Fibroblast of villous mesenchyme (primary cell): Measurements from ENCODE around the gene CCDC170. TPM values are rescaled to one million over a fixed set of nuclear protein-coding genes. Genes with fewer than 3 reads are reported as not detected.

Source experiments
- DNase-seq: peaks from one replicate; pipeline ENCODE4 v3.0.0-alpha.2; 2010; ENCODE audit warnings: low read depth
- H3K4me3 ChIP-seq: 2 replicates; pipeline ENCODE4 v1.5.1; 2011; ENCODE audit warnings: low read depth, mild to moderate bottlenecking, low read length
- total RNA-seq: library from RNA; depleted of rRNA; stranded (reverse); fragments of >200 nt; gene quantifications from 2 replicates; pipeline ENCODE4 v1.2.3, GENCODE V29; 2012
- TF ChIP-seq, protein P1 (sequence below): IDR thresholded peaks from 2 replicates; pipeline ENCODE4 v1.5.1; 2012; ENCODE audit warnings: low read depth, mild to moderate bottlenecking, low read length; ENCODE audit not compliant: insufficient read depth

Gene CCDC170
- total RNA-seq, 1 donor = 3.9 TPM

DNA sequence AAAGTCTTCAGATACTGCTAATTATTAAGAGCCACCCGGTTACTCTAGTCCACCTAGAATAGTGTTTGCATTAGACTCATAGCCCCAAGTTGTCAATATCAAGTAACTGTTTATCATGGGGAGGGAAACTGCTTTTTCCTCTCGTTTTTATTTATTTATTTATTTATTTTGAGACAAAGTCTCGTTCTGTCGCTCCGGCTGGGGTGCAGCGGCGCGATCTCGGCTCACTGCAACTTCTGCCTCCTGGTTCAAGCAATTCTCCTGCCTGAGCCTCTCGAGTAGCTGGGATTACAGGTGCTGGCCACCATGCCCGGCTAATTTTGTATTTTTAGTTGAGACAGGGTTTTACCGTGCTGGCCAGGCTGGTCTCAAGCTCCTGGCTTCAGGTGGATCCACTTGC, 16.1 kb upstream of the CCDC170 start:
- no peak overlapping the region for H3K4me3 ChIP-seq
- TF ChIP-seq, protein P1, sequence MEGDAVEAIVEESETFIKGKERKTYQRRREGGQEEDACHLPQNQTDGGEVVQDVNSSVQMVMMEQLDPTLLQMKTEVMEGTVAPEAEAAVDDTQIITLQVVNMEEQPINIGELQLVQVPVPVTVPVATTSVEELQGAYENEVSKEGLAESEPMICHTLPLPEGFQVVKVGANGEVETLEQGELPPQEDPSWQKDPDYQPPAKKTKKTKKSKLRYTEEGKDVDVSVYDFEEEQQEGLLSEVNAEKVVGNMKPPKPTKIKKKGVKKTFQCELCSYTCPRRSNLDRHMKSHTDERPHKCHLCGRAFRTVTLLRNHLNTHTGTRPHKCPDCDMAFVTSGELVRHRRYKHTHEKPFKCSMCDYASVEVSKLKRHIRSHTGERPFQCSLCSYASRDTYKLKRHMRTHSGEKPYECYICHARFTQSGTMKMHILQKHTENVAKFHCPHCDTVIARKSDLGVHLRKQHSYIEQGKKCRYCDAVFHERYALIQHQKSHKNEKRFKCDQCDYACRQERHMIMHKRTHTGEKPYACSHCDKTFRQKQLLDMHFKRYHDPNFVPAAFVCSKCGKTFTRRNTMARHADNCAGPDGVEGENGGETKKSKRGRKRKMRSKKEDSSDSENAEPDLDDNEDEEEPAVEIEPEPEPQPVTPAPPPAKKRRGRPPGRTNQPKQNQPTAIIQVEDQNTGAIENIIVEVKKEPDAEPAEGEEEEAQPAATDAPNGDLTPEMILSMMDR = no peak
- no peak for DNase-seq

- TF ChIP-seq, protein P1 = no peak
- DNase-seq = no peak
- no peak overlapping the region for H3K4me3 ChIP-seq
These were observed 15.1 kb upstream of the CCDC170 start for GRCh38 chr6:151478670-151479069.

DNA sequence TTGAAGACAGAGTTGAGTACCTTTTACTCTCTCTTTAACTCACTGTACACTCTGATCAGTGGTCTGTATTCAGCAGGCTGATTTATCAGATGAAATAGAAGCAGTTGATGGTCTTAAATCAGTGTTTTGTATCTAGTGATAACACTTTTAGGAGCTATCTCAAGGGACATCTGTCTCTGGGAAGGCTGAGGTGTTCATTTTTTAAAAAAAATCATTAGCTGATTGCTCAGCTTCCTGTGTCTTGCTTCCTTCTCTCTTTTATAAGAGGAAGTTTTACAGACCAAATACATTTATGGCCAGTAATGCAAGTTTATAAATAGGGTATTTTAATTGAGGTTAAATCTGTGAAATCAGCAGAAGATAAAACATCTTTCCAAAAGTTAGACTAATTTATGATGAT, 12.0 kb upstream of the CCDC170 start:
- DNase-seq = peak; percentile 28
- H3K4me3 ChIP-seq = no peak overlapping the region
- TF ChIP-seq, protein P1 = no peak

DNA sequence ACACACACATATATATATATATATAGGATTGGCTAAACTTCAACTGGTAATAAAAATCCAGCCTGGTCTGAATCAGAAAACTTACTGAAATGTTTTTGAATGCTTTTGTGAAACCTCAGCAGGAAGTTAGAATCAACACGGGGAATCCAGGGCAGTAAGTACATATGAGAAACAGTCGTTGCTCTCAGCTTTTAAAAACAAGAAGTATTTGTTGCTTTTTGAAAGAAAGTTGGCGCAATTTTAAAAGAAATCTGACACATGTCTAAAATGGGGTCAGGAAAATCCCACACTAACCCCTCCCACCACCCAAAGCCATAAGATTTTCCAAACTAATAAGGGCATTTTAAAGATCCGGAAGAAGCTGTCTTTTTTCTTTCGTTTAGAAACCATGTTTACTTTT, 11.5 kb upstream of the CCDC170 start:
- DNase-seq = peak; percentile 87
- TF ChIP-seq, protein P1 = no peak
- peak overlapping the region; percentile 24 for H3K4me3 ChIP-seq

- DNase-seq = no peak
- TF ChIP-seq, protein P1 = no peak
- no peak overlapping the region for H3K4me3 ChIP-seq
These were observed 9.8 kb upstream of the CCDC170 start for GRCh38 chr6:151483994-151484393.

DNA sequence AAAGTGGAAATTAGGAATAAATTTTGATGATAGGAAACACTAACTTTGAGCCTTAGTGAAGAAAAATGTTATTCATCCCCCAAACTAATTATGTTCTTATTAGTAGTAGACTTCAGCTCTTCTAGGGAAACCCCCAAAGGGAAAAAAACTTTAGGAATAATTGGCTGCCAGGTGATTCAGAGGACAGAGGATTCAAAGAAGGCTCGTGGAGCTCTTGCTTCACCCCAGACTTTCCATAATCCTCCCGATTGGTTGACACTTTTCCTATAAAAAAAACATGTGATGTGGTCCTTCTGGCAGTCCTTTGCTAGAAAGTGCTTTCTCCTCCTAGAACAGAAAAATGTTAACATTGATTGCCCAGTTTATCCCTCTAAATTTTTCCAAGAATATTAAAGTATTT, 5.6 kb upstream of the CCDC170 start:
- no peak overlapping the region for H3K4me3 ChIP-seq
- DNase-seq = peak; percentile 50
- TF ChIP-seq, protein P1 = no peak

DNA sequence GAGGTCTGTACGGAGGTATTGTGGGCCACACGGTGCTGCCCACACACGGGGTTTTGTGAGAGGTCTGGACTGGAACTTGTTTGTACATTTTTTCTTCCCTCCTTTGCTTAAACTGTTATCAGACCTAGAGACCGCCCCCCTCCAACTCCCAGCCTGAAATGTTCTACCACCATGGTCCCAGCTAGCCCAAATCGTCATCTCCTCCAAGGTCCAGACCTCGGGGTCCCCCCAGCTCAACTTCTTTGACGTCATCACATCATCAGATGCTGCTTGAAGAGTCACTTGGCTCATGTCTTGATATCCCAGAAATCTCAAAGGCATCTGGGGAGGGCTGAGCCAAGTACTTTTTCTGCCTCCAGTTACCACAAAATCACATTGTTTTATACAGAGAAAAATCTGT, 2.8 kb upstream of the CCDC170 start:
- no peak overlapping the region for H3K4me3 ChIP-seq
- TF ChIP-seq, protein P1 = no peak
- DNase-seq = peak; percentile 89
